HG03378 (cell line): ENCODE results near the gene HP.
"Not testable (repeated sequence)": the region's sequence is repeated elsewhere in the genome, so short reads cannot be mapped to it uniquely, and the experiment has no call there.

Experiments
- ATAC-seq: cut with Tn5 transposase; IDR thresholded peaks from one replicate; pipeline ENCODE4 v1.9.1; 2021; ENCODE audit warnings: mild to moderate bottlenecking, moderate library complexity; ENCODE audit not compliant: unreplicated experiment

HP gene

GRCh38 chr16:72054254-72054847 is at the start of gene HP:
Gene HP (plus strand): TSS chr16:72054505. CDS start chr16:72054653, 148 bp downstream.
- not testable (repeated sequence) for ATAC-seq

- not testable (repeated sequence) for ATAC-seq
Measured at GRCh38 chr16:72008065-72008423, 46.3 kb upstream of the HP start.

- peak; percentile 98 for ATAC-seq
Measured at GRCh38 chr16:72008424-72009216, 45.7 kb upstream of the HP start, which contains the start of gene DHODH. Gene DHODH (plus strand): TSS chr16:72008744. CDS start chr16:72008765, 21 bp downstream.

- ATAC-seq, result no peak
Measured at GRCh38 chr16:72009779-72010178, 44.5 kb upstream of the HP start.

- ATAC-seq, result no peak
Measured at GRCh38 chr16:72012607-72013006, 41.7 kb upstream of the HP start.

GRCh38 chr16:72013389-72013788 is 40.9 kb upstream of the HP start:
- ATAC-seq, result no peak

GRCh38 chr16:72013888-72014581 is 40.3 kb upstream of the HP start:
- ATAC-seq, result no peak

GRCh38 chr16:72014675-72015074 is 39.6 kb upstream of the HP start:
- ATAC-seq, result no peak

- ATAC-seq, result no peak
Measured at GRCh38 chr16:72015124-72015523, 39.2 kb upstream of the HP start.

- no peak for ATAC-seq
Measured at GRCh38 chr16:72018470-72018869, 35.8 kb upstream of the HP start.

GRCh38 chr16:72021043-72021442 is 33.3 kb upstream of the HP start:
- no peak for ATAC-seq

- ATAC-seq, result no peak
Measured at GRCh38 chr16:72022127-72022526, 32.2 kb upstream of the HP start.

GRCh38 chr16:72023962-72024361 is 30.3 kb upstream of the HP start:
- ATAC-seq, result no peak

GRCh38 chr16:72024862-72025382 is 29.4 kb upstream of the HP start:
- ATAC-seq, result no peak

- ATAC-seq, result no peak
Measured at GRCh38 chr16:72025404-72026114, 28.7 kb upstream of the HP start.

- no peak for ATAC-seq
Measured at GRCh38 chr16:72027669-72028378, 26.5 kb upstream of the HP start.

GRCh38 chr16:72029567-72030271 is 24.6 kb upstream of the HP start:
- no peak for ATAC-seq

- no peak for ATAC-seq
Measured at GRCh38 chr16:72033437-72033836, 20.9 kb upstream of the HP start.

- no peak for ATAC-seq
Measured at GRCh38 chr16:72036098-72036497, 18.2 kb upstream of the HP start.

- no peak for ATAC-seq
Measured at GRCh38 chr16:72042157-72042660, 12.1 kb upstream of the HP start.
